Fibroblast of pulmonary artery (primary cell): ENCODE measurements around the gene CCDC9.
"Not testable (repeated sequence)": the region's sequence is repeated elsewhere in the genome, so short reads cannot be mapped to it uniquely, and the experiment has no call there.

Experiments
- DNase-seq: peaks from one replicate; pipeline ENCODE4 v3.0.0-alpha.2; 2010; ENCODE audit warnings: low read depth
- H3K4me3 ChIP-seq: replicated peaks from 2 replicates; pipeline ENCODE4 v1.5.1; 2011; ENCODE audit warnings: low read depth, mild to moderate bottlenecking, control low read depth, low read length, moderate library complexity
- TF ChIP-seq, protein P1 (sequence below): IDR thresholded peaks from 2 replicates; pipeline ENCODE4 v1.5.1; 2011; ENCODE audit warnings: mild to moderate bottlenecking, control low read depth, low read length, inconsistent platforms; ENCODE audit errors: missing control alignments

Gene CCDC9

DNA sequence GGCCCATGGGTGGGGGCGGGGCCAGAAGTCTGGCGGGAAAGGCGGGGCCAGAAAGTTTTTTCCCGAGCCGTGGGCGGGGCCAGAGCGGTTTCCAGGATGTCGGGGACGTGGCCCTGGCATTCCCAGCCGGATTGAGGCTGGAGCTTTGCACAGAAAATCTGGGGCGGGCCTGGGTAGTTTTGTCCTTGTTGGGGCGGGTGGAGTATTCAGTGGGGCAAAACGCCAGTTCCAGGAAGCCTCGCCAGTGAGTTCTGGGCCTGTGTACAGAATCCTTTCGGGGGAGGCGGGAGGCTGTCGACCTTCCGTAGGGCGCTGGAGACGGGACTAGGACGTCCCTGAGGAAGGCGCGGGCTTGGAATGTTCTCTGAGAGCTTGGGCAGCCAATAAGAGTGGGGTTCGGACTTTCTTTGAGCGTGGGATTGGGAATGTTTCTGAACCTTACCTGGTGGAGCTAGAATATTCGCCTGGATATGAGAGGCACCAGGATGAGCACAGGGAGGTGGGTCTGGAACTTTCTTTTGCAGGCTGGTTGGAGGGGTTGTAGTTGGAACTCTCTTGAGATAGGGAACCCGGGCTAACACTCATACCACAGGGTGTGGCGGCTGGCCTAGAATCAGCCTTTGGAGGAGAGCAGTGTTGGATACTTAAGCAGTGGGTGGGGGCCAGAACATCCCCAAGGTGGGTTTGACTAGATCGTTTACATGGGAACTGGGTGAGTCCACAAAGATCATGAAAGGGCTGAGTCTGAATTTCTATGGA is 1.3 kb downstream of the CCDC9 start:
- no peak for DNase-seq
- TF ChIP-seq, protein P1, sequence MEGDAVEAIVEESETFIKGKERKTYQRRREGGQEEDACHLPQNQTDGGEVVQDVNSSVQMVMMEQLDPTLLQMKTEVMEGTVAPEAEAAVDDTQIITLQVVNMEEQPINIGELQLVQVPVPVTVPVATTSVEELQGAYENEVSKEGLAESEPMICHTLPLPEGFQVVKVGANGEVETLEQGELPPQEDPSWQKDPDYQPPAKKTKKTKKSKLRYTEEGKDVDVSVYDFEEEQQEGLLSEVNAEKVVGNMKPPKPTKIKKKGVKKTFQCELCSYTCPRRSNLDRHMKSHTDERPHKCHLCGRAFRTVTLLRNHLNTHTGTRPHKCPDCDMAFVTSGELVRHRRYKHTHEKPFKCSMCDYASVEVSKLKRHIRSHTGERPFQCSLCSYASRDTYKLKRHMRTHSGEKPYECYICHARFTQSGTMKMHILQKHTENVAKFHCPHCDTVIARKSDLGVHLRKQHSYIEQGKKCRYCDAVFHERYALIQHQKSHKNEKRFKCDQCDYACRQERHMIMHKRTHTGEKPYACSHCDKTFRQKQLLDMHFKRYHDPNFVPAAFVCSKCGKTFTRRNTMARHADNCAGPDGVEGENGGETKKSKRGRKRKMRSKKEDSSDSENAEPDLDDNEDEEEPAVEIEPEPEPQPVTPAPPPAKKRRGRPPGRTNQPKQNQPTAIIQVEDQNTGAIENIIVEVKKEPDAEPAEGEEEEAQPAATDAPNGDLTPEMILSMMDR, result no peak
- peak overlapping the region; percentile 68 for H3K4me3 ChIP-seq

DNA sequence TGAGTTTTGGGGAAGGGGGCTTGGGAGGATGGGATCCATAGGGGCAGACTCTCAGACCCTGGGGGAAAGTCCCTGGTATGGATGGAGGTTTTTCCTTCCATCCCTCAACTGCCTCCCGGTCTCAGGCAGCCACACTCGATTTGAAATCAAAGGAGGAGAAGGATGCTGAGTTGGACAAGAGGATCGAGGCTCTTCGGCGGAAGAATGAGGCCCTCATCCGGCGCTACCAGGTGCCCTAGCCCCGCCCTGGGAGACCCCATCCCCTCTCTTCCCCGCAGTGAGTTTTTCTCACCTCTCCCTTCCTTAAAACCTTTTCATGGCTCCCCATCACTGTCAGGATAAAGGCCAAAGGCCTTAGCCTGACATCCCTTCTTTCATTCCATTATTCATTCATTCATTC is 2.1 kb downstream of the CCDC9 start:
- TF ChIP-seq, protein P1, result no peak
- no peak for DNase-seq
- peak overlapping the region; percentile 68 for H3K4me3 ChIP-seq

DNA sequence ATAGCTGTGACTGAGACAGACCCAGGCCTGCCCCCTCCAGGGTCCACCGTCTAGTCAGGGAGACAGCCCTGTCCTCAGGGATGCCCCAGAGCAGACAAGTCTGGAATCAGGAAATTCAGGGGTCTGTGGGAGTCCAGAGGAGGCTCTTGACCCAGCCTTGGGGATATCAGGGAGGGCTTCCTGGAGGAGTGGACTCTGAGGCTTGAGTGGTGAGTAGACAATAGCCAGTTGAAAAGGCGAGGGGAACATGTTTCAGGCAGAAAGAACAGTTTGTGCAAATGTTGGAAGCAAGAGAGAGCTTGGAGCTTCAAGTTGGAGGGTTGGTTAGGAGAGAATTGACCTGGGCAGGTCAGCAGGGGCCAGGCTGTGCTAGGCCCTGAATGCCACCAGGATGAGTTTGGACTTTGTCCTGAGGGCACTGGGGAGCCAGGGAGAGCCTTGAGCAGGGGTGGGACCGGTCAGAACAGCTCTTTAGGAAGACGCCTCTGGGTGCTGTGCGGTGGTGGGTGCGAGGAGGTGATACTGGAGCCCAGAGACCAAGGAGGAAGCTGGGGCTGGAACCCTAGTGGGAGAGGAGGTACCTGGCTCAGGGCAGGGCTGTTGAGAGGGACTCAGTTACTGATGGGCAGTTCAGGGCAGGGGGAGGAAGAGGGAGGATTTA is 2.7 kb downstream of the CCDC9 start:
- H3K4me3 ChIP-seq, result peak overlapping the region; percentile 68
- no peak for DNase-seq
- TF ChIP-seq, protein P1, result no peak

DNA sequence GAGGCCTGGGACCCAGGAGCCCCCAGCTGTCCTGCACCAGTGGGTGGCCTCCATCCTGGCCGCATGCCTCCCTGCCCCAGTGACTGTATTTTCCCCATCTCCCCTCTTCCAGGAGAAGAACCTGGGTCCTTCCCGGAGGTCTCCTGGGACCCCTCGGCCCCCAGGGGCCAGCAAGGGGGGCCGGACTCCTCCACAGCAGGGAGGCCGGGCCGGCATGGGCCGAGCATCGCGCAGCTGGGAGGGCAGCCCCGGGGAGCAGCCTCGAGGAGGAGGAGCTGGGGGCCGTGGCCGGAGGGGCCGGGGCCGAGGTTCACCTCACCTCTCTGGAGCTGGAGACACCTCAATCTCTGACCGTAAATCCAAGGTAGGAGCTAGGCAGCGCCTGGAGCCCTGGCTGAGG is 4.2 kb downstream of the CCDC9 start:
- TF ChIP-seq, protein P1, result no peak
- no peak for DNase-seq
- no peak overlapping the region for H3K4me3 ChIP-seq

DNA sequence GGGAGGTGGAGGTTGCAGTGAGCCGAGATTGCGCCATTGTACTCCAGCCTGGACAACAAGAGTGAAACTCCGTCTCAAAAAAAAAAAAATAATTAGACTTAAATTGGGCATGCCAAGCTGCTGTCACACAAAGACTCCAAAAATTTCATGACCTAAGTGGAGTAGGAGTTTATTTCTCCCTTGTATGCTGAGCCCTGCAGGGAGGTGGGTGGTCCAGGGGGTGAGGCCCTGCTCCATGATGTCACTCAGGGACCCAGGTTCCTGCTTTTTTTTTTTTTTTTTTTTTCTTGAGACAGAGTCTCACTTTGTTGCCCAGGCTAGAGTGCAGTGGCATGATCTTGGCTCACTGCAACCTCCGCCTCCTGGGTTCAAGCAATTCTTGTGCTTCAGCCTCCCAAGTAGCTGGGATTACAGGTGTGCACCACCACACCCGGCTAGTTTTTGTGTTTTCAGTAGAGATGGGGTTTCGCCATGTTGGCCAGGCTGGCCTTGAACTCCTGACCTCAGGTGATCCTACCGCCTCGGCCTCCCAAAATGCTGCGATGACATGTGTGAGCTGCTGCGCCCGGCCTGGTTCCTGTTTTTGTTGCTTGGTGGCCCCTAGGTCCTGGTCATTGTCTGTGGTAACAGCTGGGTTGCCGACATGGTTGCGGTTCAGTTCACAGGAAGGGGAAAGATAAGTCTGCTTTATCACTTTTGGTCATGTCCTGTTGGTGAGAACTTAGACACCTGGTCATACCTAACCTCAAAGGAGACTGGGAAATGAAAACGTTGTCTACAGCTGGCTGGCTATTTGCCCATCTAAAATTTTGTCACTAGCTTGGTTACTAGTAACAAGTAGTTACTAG is 5.8 kb downstream of the CCDC9 start:
- DNase-seq, H3K4me3 ChIP-seq: not testable (repeated sequence)

DNA sequence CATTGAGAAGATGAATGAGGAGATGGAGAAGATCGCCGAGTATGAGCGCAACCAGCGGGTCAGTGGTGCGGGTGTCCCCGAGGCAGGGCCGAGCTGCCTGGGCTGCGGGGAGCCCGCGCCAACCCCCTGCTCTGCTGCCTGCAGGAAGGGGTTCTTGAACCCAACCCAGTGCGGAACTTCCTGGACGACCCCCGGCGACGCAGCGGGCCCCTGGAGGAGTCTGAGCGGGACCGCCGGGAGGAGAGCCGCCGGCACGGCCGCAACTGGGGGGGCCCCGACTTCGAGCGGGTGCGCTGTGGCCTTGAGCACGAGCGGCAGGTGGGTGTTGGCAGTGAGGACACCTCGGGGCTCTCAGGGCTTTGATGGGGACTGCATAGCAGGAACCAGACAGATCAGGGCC is 8.3 kb downstream of the CCDC9 start:
- no peak overlapping the region for H3K4me3 ChIP-seq
- no peak for DNase-seq
- TF ChIP-seq, protein P1, result no peak

DNA sequence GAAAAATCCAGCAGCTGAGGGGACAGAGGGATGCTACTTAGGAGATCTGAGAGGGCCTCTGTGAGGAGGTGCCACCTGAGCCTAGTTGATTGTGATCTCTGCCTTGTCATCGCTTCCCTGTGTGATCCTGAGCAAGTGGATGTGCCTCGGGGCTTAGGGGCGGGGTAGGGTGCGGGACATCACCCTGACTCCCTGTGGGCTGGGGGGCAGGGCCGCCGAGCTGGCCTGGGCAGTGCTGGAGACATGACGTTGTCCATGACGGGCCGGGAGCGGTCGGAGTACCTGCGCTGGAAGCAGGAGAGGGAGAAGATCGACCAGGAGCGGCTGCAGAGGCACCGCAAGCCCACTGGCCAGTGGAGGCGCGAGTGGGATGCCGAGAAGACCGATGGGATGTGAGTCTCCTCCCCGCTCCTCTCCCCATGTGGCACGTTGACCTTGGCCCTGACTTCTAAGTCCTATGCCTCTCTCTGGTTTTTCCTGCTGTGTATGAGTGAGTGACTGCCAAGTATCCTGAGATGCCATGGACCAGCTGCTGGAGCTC is 10.1 kb downstream of the CCDC9 start:
- H3K4me3 ChIP-seq, result no peak overlapping the region
- DNase-seq, result no peak
- TF ChIP-seq, protein P1, result no peak
